Ovary (tissue), 3 donors: Measurements from ENCODE around the gene POPDC3.

Source experiments
- CTCF ChIP-seq, 3 donors: fragments of 450-650 bp in 2 of 3; fragments of 200-600 bp in 1 of 3; IDR thresholded peaks; one replicate each; pipeline versions ENCODE4 v1.5.1 to v1.8.0; 2016 to 2022; ENCODE audit warnings: antibody characterized with exemption in 3 of 3, mild to moderate bottlenecking in 1 of 3
- EP300 ChIP-seq: sonication (generic); formaldehyde crosslinking; IDR thresholded peaks from one replicate; pipeline ENCODE4 v1.6.1; 2017; ENCODE audit warnings: antibody characterized with exemption
- POLR2A ChIP-seq: fragments of 450-650 bp; IDR thresholded peaks from one replicate; pipeline ENCODE4 v1.6.1; 2017; ENCODE audit warnings: antibody characterized with exemption, mild to moderate bottlenecking, moderate library complexity
- donor health status: DM: no; HTN: no; CAD: no.

GRCh38 chr6:105111871-105112270, 67.9 kb downstream of the POPDC3 start:
- TF ChIP-seq CTCF (IDR thresholded peaks at IDR 0.05) (no peak), POLR2A (no peak), EP300 (no peak)
